Measurements from ENCODE around the gene DCAF8L1.

DCAF8L1 gene

GRCh38 chrX:27981349-27981748 lies at the start of gene DCAF8L1:
Gene DCAF8L1 (minus strand): TSS chrX:27981449. CDS start chrX:27981334, 115 bp downstream.
- TF ChIP-seq, protein P1, sequence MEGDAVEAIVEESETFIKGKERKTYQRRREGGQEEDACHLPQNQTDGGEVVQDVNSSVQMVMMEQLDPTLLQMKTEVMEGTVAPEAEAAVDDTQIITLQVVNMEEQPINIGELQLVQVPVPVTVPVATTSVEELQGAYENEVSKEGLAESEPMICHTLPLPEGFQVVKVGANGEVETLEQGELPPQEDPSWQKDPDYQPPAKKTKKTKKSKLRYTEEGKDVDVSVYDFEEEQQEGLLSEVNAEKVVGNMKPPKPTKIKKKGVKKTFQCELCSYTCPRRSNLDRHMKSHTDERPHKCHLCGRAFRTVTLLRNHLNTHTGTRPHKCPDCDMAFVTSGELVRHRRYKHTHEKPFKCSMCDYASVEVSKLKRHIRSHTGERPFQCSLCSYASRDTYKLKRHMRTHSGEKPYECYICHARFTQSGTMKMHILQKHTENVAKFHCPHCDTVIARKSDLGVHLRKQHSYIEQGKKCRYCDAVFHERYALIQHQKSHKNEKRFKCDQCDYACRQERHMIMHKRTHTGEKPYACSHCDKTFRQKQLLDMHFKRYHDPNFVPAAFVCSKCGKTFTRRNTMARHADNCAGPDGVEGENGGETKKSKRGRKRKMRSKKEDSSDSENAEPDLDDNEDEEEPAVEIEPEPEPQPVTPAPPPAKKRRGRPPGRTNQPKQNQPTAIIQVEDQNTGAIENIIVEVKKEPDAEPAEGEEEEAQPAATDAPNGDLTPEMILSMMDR (IDR thresholded peaks at IDR 0.05; ENCODE audit: extremely low read depth, insufficient read depth, missing control alignments), result no peak
- DNase-seq (ENCODE audit: low spot score), result no peak
- in situ Hi-C loops (cut with MboI; ENCODE audit: low pct_unique_long_range_greater_than_20kb, low sequenced_read_pairs, unreplicated experiment), result no loop called here

DNA sequence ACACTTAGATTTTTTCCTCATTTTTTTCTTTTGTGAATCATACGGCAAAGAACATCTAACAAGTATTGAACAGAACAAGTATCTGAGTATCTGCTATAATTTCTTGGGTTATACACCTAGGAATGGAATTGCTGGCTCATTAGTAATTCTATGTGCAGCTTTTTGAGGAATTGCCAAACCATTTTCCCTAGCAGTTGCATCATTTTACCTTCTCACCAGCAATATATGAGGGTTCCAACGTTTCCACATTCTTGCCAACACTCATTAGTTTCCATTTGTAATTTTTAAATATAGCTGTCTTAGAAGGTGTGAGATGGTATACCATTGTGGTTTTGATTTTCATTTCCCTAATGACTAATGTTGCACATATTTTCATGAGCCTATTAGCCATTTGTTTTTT lies 41.1 kb upstream of the DCAF8L1 start:
- in situ Hi-C loops (cut with MboI; ENCODE audit: low pct_unique_long_range_greater_than_20kb, low sequenced_read_pairs, unreplicated experiment), result no loop called here
- no peak for DNase-seq (ENCODE audit: low spot score)
- TF ChIP-seq, protein P1 (IDR thresholded peaks at IDR 0.05; ENCODE audit: extremely low read depth, insufficient read depth, missing control alignments), result no peak

DNA sequence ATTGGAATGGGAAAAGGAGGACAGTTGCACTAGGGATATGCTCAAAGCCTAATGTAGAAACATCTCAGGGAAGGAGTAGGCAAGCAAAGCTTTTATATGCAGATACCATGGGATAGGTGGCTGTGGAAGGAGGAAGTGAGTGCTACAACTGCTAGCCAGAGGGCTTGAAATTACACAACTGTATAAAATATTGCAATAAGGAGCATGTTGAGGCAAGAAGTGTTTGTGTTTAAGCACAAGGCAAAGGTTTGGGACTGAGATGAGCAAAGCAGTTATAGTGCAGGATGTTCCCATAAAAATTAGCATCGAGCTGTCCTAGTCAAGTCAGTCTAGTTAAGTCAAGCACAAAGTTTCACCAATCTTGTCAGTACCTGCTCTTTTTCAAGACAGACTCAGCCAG lies 35.6 kb upstream of the DCAF8L1 start:
- in situ Hi-C loops (cut with MboI; ENCODE audit: low pct_unique_long_range_greater_than_20kb, low sequenced_read_pairs, unreplicated experiment), result no loop called here
- TF ChIP-seq, protein P1 (IDR thresholded peaks at IDR 0.05; ENCODE audit: extremely low read depth, insufficient read depth, missing control alignments), result no peak
- DNase-seq (ENCODE audit: low spot score), result no peak

- TF ChIP-seq, protein P1 (IDR thresholded peaks at IDR 0.05; ENCODE audit: extremely low read depth, insufficient read depth, missing control alignments), result no peak
- in situ Hi-C loops (cut with MboI; ENCODE audit: low pct_unique_long_range_greater_than_20kb, low sequenced_read_pairs, unreplicated experiment), result no loop called here
- DNase-seq (ENCODE audit: low spot score), result no peak
These were observed 34.7 kb upstream of the DCAF8L1 start for GRCh38 chrX:28015993-28016392.

- in situ Hi-C loops (cut with MboI; ENCODE audit: low pct_unique_long_range_greater_than_20kb, low sequenced_read_pairs, unreplicated experiment), result no loop called here
- DNase-seq (ENCODE audit: low spot score), result no peak
- TF ChIP-seq, protein P1 (IDR thresholded peaks at IDR 0.05; ENCODE audit: extremely low read depth, insufficient read depth, missing control alignments), result no peak
These were observed 29.6 kb upstream of the DCAF8L1 start for GRCh38 chrX:28010875-28011274.

DNA sequence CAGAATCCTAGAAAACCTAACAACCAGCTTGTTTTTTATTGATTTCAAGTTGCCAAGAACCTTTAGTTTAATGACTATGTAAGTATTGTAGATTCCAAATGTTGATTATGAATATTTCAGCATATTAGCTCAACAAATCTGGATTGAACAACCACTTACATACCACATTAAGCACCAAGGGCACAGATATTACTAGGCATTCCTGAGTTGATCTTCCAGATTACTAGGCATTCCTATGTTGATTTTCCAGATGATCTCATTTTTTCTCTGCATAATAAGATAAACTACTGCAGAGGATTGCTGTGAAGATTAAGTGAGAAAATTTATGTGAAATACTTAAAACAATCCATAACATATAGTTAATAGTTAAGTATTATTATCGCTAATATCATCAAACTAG lies 17.4 kb upstream of the DCAF8L1 start:
- DNase-seq (ENCODE audit: low spot score), result no peak
- in situ Hi-C loops (cut with MboI; ENCODE audit: low pct_unique_long_range_greater_than_20kb, low sequenced_read_pairs, unreplicated experiment), result no loop called here
- TF ChIP-seq, protein P1 (IDR thresholded peaks at IDR 0.05; ENCODE audit: extremely low read depth, insufficient read depth, missing control alignments), result no peak

GRCh38 chrX:27997622-27998021 lies 16.4 kb upstream of the DCAF8L1 start:
- DNase-seq (ENCODE audit: low spot score), result no peak
- in situ Hi-C loops (cut with MboI; ENCODE audit: low pct_unique_long_range_greater_than_20kb, low sequenced_read_pairs, unreplicated experiment), result no loop called here
- TF ChIP-seq, protein P1 (IDR thresholded peaks at IDR 0.05; ENCODE audit: extremely low read depth, insufficient read depth, missing control alignments), result no peak
